OCI-LY1 (cell line): ENCODE results near the gene WDR74.

Experiments used
- H2AFZ ChIP-seq: fragments of 200-600 bp; sonication (generic), shearing (Covaris generic); 2 replicates; pipeline ENCODE4 v1.6.0; 2014; ENCODE audit warnings: antibody characterized with exemption, mild to moderate bottlenecking, low read length
- H3F3A ChIP-seq: fragments of 200-600 bp; sonication (generic), shearing (Covaris generic); 2 replicates; pipeline ENCODE4 v1.6.0; 2014; ENCODE audit warnings: mild to moderate bottlenecking, antibody characterized with exemption, low read length, moderate library complexity; ENCODE audit not compliant: insufficient read depth
- H3K27ac ChIP-seq: fragments of 200-600 bp; sonication (generic); 2 replicates; pipeline ENCODE4 v1.5.1; 2014; ENCODE audit warnings: low read length, mixed run types, mild to moderate bottlenecking, low read depth; ENCODE audit not compliant: poor library complexity, severe bottlenecking
- H3K27me3 ChIP-seq: fragments of 200-600 bp; sonication (generic); 2 replicates; pipeline ENCODE4 v1.6.0; 2014; ENCODE audit warnings: antibody characterized with exemption, mild to moderate bottlenecking, low read length, moderate library complexity; ENCODE audit not compliant: insufficient read depth
- H3K36me3 ChIP-seq: fragments of 200-600 bp; sonication (generic); 2 replicates; pipeline ENCODE4 v1.6.1; 2014; ENCODE audit warnings: mild to moderate bottlenecking, antibody characterized with exemption, low read length, moderate library complexity, mixed read lengths; ENCODE audit not compliant: insufficient read depth
- H3K4me1 ChIP-seq: fragments of 200-600 bp; sonication (generic); 2 replicates; pipeline ENCODE4 v1.5.1; 2014; ENCODE audit warnings: mild to moderate bottlenecking, low read length, moderate library complexity; ENCODE audit not compliant: insufficient read depth, severe bottlenecking
- H3K4me2 ChIP-seq: fragments of 200-600 bp; sonication (generic), shearing (Covaris generic); 2 replicates; pipeline ENCODE4 v1.6.1; 2014; ENCODE audit warnings: low read length
- H3K4me3 ChIP-seq: fragments of 200-600 bp; sonication (generic); 2 replicates; pipeline ENCODE4 v1.5.1; 2014; ENCODE audit warnings: low read length, low read depth, mild to moderate bottlenecking, mixed read lengths; ENCODE audit not compliant: poor library complexity, severe bottlenecking
- H3K79me2 ChIP-seq: fragments of 200-600 bp; shearing (Covaris generic); 2 replicates; pipeline ENCODE4 v1.6.1; 2016; ENCODE audit warnings: mixed run types, low read length, mixed read lengths; ENCODE audit not compliant: insufficient read depth
- H3K9ac ChIP-seq: fragments of 200-600 bp; sonication (generic), shearing (Covaris generic); 2 replicates; pipeline ENCODE4 v1.6.1; 2014; ENCODE audit warnings: mild to moderate bottlenecking, low read length, mixed read lengths
- H3K9me2 ChIP-seq: fragments of 200-600 bp; sonication (generic), shearing (Covaris generic); 2 replicates; pipeline ENCODE4 v1.6.1; 2014; ENCODE audit warnings: low read depth, mild to moderate bottlenecking, low read length, mixed read lengths
- H3K9me3 ChIP-seq: fragments of 200-600 bp; shearing (Covaris generic); 2 replicates; pipeline ENCODE4 v1.6.1; 2014; ENCODE audit warnings: low read length, mixed read lengths
- H4K20me1 ChIP-seq: fragments of 200-600 bp; sonication (generic), shearing (Covaris generic); 2 replicates; pipeline ENCODE4 v1.6.0; 2016; ENCODE audit warnings: mild to moderate bottlenecking, low read length; ENCODE audit not compliant: insufficient read depth
- EZH2 ChIP-seq: fragments of 200-600 bp; sonication (generic), shearing (Covaris generic); IDR thresholded peaks from 2 replicates; pipeline ENCODE4 v1.8.0; 2017; ENCODE audit warnings: borderline replicate concordance, mixed run types, mild to moderate bottlenecking, antibody characterized with exemption, low read length, moderate library complexity, mixed read lengths
- TF ChIP-seq, protein P1 (sequence below): fragments of 200-600 bp; sonication (generic), shearing (Covaris generic); IDR thresholded peaks from 2 replicates; pipeline ENCODE4 v1.5.1; 2017; ENCODE audit warnings: mild to moderate bottlenecking, antibody characterized with exemption, low read length, moderate library complexity, mixed read lengths

The WDR74 gene

DNA sequence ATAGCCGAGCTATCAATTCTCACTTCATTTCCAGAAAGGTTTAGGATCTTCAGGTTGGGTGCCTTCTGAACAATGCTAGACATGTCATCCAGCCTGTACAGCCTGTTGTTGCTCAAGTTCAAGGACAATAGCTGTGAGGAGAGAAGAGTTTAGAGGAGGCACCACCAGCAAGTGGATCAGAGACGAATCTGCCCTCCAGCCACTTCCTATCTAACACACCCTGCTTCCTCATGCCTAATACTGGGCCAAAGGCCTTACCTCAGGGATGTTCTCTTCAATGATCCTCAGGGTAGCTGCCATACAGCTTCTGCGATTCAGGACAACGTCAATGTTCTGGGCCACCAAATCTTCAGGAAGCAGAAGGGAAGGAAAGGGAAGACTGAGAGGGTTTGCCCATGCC lies 38.3 kb downstream of the WDR74 start:
- no peak overlapping the region for H3K27ac ChIP-seq
- H4K20me1 ChIP-seq = no peaks in the 10 kb centered on the region
- H3K27me3 ChIP-seq = no peaks in the 10 kb centered on the region
- H3K4me2 ChIP-seq = no peak overlapping the region
- H3K36me3 ChIP-seq = peaks cover 73% of the 10 kb centered on the region
- no peak overlapping the region for H3K9ac ChIP-seq
- H3K9me3 ChIP-seq = no peaks in the 10 kb centered on the region
- H3K4me1 ChIP-seq = peaks cover 16% of the 10 kb centered on the region
- peaks cover 17% of the 10 kb centered on the region for H3K79me2 ChIP-seq
- H3K4me3 ChIP-seq = no peak overlapping the region
- TF ChIP-seq, protein P1, sequence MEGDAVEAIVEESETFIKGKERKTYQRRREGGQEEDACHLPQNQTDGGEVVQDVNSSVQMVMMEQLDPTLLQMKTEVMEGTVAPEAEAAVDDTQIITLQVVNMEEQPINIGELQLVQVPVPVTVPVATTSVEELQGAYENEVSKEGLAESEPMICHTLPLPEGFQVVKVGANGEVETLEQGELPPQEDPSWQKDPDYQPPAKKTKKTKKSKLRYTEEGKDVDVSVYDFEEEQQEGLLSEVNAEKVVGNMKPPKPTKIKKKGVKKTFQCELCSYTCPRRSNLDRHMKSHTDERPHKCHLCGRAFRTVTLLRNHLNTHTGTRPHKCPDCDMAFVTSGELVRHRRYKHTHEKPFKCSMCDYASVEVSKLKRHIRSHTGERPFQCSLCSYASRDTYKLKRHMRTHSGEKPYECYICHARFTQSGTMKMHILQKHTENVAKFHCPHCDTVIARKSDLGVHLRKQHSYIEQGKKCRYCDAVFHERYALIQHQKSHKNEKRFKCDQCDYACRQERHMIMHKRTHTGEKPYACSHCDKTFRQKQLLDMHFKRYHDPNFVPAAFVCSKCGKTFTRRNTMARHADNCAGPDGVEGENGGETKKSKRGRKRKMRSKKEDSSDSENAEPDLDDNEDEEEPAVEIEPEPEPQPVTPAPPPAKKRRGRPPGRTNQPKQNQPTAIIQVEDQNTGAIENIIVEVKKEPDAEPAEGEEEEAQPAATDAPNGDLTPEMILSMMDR = no peak
- no peak for TF ChIP-seq EZH2
- H3K9me2 ChIP-seq = no peaks in the 10 kb centered on the region
- H2AFZ ChIP-seq = no peak overlapping the region
- H3F3A ChIP-seq = no peaks in the 10 kb centered on the region

DNA sequence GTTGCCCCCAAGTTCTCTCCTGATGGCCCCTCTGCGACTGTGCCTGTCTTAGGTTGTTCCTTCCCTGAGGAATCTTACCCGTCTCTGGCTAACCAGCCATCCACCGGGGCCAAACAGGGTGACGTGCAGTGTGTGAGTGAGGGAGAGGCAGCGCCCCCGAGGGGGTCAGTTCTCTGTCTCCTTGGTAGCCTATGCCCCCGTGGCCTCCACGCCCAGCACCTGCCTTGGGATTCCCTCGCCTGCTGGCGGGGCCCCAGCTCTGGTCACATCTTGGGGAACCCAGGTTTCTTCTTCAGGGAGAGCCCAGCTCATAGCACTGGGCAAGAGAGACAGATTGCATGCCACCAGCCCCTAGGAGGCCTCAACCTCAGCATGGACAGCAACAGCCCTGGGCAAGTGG lies 39.9 kb downstream of the WDR74 start:
- Histone ChIP-seq H3K27ac (no peak overlapping the region), H3F3A (no peaks in the 10 kb centered on the region), H2AFZ (no peak overlapping the region), H3K9ac (no peak overlapping the region), H3K9me2 (no peaks in the 10 kb centered on the region), H3K27me3 (no peaks in the 10 kb centered on the region), H3K9me3 (no peaks in the 10 kb centered on the region), H4K20me1 (no peaks in the 10 kb centered on the region), H3K79me2 (peaks cover 11% of the 10 kb centered on the region), H3K4me1 (peaks cover 12% of the 10 kb centered on the region), H3K36me3 (peaks cover 89% of the 10 kb centered on the region), H3K4me3 (no peak overlapping the region), H3K4me2 (no peak overlapping the region)
- no peak for TF ChIP-seq EZH2
- TF ChIP-seq, protein P1 = no peak

DNA sequence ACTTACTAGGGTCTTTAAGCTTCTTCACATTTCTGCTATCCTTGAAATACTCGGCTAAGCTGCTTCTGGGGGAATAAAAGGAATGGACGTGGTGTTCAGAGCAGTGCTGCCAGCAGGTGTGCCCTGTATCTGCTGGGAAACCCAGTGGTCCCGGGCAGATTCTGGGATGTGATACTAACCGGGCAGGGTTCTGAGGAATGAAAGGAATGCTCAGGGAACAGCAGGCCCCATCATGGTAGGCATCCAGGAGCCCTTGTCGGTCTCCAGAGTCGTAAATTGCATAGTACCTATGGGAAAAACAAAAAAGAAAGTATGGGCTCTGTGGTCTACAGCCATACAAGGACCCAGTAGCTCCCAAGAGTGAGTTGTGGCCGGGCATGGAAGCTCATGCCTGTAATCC lies 43.1 kb downstream of the WDR74 start:
- Histone ChIP-seq H3K27ac (no peak overlapping the region), H3K27me3 (no peaks in the 10 kb centered on the region), H3K4me2 (no peak overlapping the region), H3K9me2 (no peaks in the 10 kb centered on the region), H3K9ac (no peak overlapping the region), H3K4me3 (no peak overlapping the region), H3F3A (no peaks in the 10 kb centered on the region), H3K9me3 (no peaks in the 10 kb centered on the region), H3K4me1 (peaks cover 6% of the 10 kb centered on the region), H2AFZ (no peak overlapping the region), H4K20me1 (no peaks in the 10 kb centered on the region), H3K36me3 (peaks cover 87% of the 10 kb centered on the region), H3K79me2 (no peaks in the 10 kb centered on the region)
- TF ChIP-seq EZH2 = no peak
- TF ChIP-seq, protein P1 = no peak
